RWPE1 (cell line): ENCODE results near the gene CCDC141.

Source experiments
- CTCF ChIA-PET: fragments of 350-600 bp; sonication (Branson Sonifier 250); formaldehyde crosslinking; extraction: SDS; loops from one replicate; lab custom pipeline; 2021; lab: Yijun Ruan, JAX
- POLR2A ChIA-PET: fragments of 400-600 bp; formaldehyde crosslinking; extraction: SDS; loops from one replicate; lab custom pipeline; 2020; ENCODE audit warnings: antibody characterized with exemption; ENCODE audit not compliant: low non-redundant PET; lab: Yijun Ruan, JAX
- DNase-seq: peaks from one replicate; pipeline ENCODE4 v3.0.0; 2012; ENCODE audit warnings: low spot score
- H3K27ac ChIP-seq: fragments of 450-650 bp; 2 replicates; pipeline ENCODE4 v1.5.1; 2017
- CTCF ChIP-seq: fragments of 450-650 bp; conservative IDR thresholded peaks from 2 replicates; pipeline ENCODE4 v1.5.1; 2017; ENCODE audit warnings: low read depth, mild to moderate bottlenecking

CCDC141 gene

GRCh38 chr2:178895171-178895570 lies 154.8 kb downstream of the CCDC141 start:
- no peak for DNase-seq
- TF ChIP-seq CTCF = no peak
- H3K27ac ChIP-seq = no peak overlapping the region
- POLR2A ChIA-PET = no interaction called here
- CTCF ChIA-PET = interaction anchor here (0.6 kb wide), 1 partner anchor 703 kb away, joined by 3 read pairs; no protein-coding TSS in a partner anchor

GRCh38 chr2:178892751-178893625 lies 156.9 kb downstream of the CCDC141 start:
- no peak for DNase-seq
- no peak overlapping the region for H3K27ac ChIP-seq
- ChIA-PET POLR2A (no interaction called here), CTCF (interaction anchor here (0.8 to 1.1 kb wide), 2 partner anchors 27 to 237 kb away, joined by 3 read pairs; no protein-coding TSS in a partner anchor)
- no peak for TF ChIP-seq CTCF

- ChIA-PET POLR2A (no interaction called here), CTCF (interaction anchor here (0.5 to 2.1 kb wide), 13 partner anchors 13 to 450 kb away, joined by 3 to 11 read pairs (median 4); no protein-coding TSS in a partner anchor)
- H3K27ac ChIP-seq = no peak overlapping the region
- DNase-seq = no peak
- TF ChIP-seq CTCF = no peak
Observed at GRCh38 chr2:178891959-178892485, 157.9 kb downstream of the CCDC141 start.

GRCh38 chr2:178891265-178891958 lies 158.5 kb downstream of the CCDC141 start:
- CTCF ChIA-PET = interaction anchor here (0.5 to 2.1 kb wide), 18 partner anchors 8 to 537 kb away, joined by 3 to 11 read pairs (median 3); no protein-coding TSS in a partner anchor
- no peak overlapping the region for H3K27ac ChIP-seq
- POLR2A ChIA-PET = no interaction called here
- DNase-seq = peak; percentile 37
- TF ChIP-seq CTCF = peak; percentile 90

GRCh38 chr2:178886006-178886405 lies 163.9 kb downstream of the CCDC141 start:
- no peak overlapping the region for H3K27ac ChIP-seq
- ChIA-PET CTCF (no interaction called here), POLR2A (no interaction called here)
- TF ChIP-seq CTCF = no peak
- DNase-seq = no peak

GRCh38 chr2:178884440-178884839 lies 165.5 kb downstream of the CCDC141 start:
- TF ChIP-seq CTCF = no peak
- CTCF ChIA-PET = interaction anchor here (0.6 kb wide), 1 partner anchor 368 kb away, joined by 3 read pairs; no protein-coding TSS in a partner anchor
- no peak for DNase-seq
- POLR2A ChIA-PET = no interaction called here
- no peak overlapping the region for H3K27ac ChIP-seq
